NCI-H748 treated with DMSO at 0.1 percent for 48 hours (cell line): ENCODE results near the gene WNK3.
A peak's percentile ranks its signal among the peaks of the same experiment; 100 is the strongest.

ENCODE experiments used
- DNase-seq: peaks from one replicate; lab custom pipeline; 2025; lab: John Stamatoyannopoulos, UW

WNK3 gene

GRCh38 chrX:54238588-54238987, 119.3 kb downstream of the WNK3 start:
- DNase-seq, result no peak

GRCh38 chrX:54237014-54237413, 120.8 kb downstream of the WNK3 start:
- no peak for DNase-seq

GRCh38 chrX:54230435-54231148, 127.3 kb downstream of the WNK3 start:
- no peak for DNase-seq

GRCh38 chrX:54223581-54223980, 134.3 kb downstream of the WNK3 start:
- DNase-seq, result no peak

GRCh38 chrX:54213603-54214002, 144.2 kb downstream of the WNK3 start:
- no peak for DNase-seq

GRCh38 chrX:54208531-54208930, 149.3 kb downstream of the WNK3 start:
- no peak for DNase-seq

GRCh38 chrX:54198262-54198661, 159.6 kb downstream of the WNK3 start:
- DNase-seq, result no peak

- no peak for DNase-seq
Observed at GRCh38 chrX:54194982-54195588, 162.8 kb downstream of the WNK3 start.

- no peak for DNase-seq
Observed at GRCh38 chrX:54193085-54193821, 164.6 kb downstream of the WNK3 start.

GRCh38 chrX:54184474-54184873, 173.4 kb downstream of the WNK3 start:
- DNase-seq, result no peak

GRCh38 chrX:54182864-54183613, 174.8 kb downstream of the WNK3 start, which contains the start of gene FAM120C:
Gene FAM120C (minus strand): TSS chrX:54183254. CDS start chrX:54183198, 56 bp downstream.
- peak; percentile 37 for DNase-seq

GRCh38 chrX:54182194-54182863, 175.5 kb downstream of the WNK3 start:
- DNase-seq, result peak; percentile 25

GRCh38 chrX:54181202-54181953, 176.5 kb downstream of the WNK3 start:
- no peak for DNase-seq

- no peak for DNase-seq
Observed at GRCh38 chrX:54180403-54180802, 177.4 kb downstream of the WNK3 start.

- no peak for DNase-seq
Observed at GRCh38 chrX:54178100-54178940, 179.5 kb downstream of the WNK3 start.

GRCh38 chrX:54177306-54177705, 180.5 kb downstream of the WNK3 start:
- no peak for DNase-seq

- no peak for DNase-seq
Observed at GRCh38 chrX:54173791-54174190, 184.1 kb downstream of the WNK3 start.

- DNase-seq, result no peak
Observed at GRCh38 chrX:54172455-54172854, 185.4 kb downstream of the WNK3 start.

GRCh38 chrX:54171527-54172250, 186.2 kb downstream of the WNK3 start:
- DNase-seq, result no peak
